ENCODE measurements around the gene HELZ2. TPM values are rescaled to one million over a fixed set of nuclear protein-coding genes. Genes with fewer than 3 reads are reported as not detected.

Gene HELZ2
- total and polyA plus RNA-seq, 10 of the 15 experiments (the other 5 are each of a cell fraction or from before 2014, with no cell fraction given): 0.05 to 33.3 (median 6.2) TPM

GRCh38 chr20:63525185-63525584, 48.9 kb downstream of the HELZ2 start:
- POLR2A ChIA-PET: interaction anchor here (1.3 kb wide), 1 partner anchor 12 kb away, joined by 3 read pairs; the partner anchor contains the start of gene PTK6
- intact Hi-C loops (cut with micrococcal nuclease; ENCODE audit: unreplicated experiment): no loop called here
- Histone ChIP-seq H4K20me1 (ENCODE audit: control insufficient read depth, insufficient read depth) (no peaks in the 10 kb centered on the region), H3K79me2 (ENCODE audit: control insufficient read depth, insufficient read depth, low read length) (peaks cover 8% of the 10 kb centered on the region), H3K27ac (ENCODE audit: control insufficient read depth, insufficient read depth) (no peak overlapping the region), H3K9ac (ENCODE audit: control insufficient read depth, insufficient read depth, low read length) (no peak overlapping the region), H3K4me2 (ENCODE audit: control insufficient read depth, insufficient read depth) (no peak overlapping the region), H3K9me3 (replicated peaks; ENCODE audit: control insufficient read depth, insufficient read depth, low read length) (peaks cover 4% of the 10 kb centered on the region; the same call in 2 of the 3 replicates), H3K36me3 (ENCODE audit: control insufficient read depth in 2 of 2, insufficient read depth in 2 of 2, low read length in 1 of 2) (peaks cover 0 to 2% of the 10 kb centered on the region in 2 experiments; a peak in 1 of 4 replicates), H2AFZ (ENCODE audit: control insufficient read depth, low read depth, low read length) (no peak overlapping the region), H3K27me3 (replicated peaks in 1 of 2; ENCODE audit: control insufficient read depth in 2 of 2, insufficient read depth in 2 of 2, low read length in 1 of 2) (no peaks in the 10 kb centered on the region; a peak in 1 of 4 replicates), H3K4me1 (ENCODE audit: control insufficient read depth, insufficient read depth, low read length) (peaks cover 14% of the 10 kb centered on the region), H3K4me3 (no peak overlapping the region)
- WGBS (ENCODE audit: insufficient coverage, insufficient replicate concordance, low lambda C conversion rate, missing lambda C conversion rate): 37% methylated on average over 3 of the region's 3 CpGs
- in situ Hi-C loops (cut with MboI): no loop called here
- SMC1A ChIA-PET (ENCODE audit: uncharacterized antibody, unreplicated experiment): no interaction called here
- CTCF ChIA-PET: no interaction called here
- no peak for ATAC-seq
- BruUV-seq (replicated peaks): no TSS peak
- RAD21 ChIA-PET (ENCODE audit: unreplicated experiment): no interaction called here
- FAIRE-seq: no peak
- DNase-seq (ENCODE audit: low read depth, low spot score): no peak
- TF ChIP-seq CEBPB (IDR thresholded peaks at IDR 0.05; ENCODE audit: borderline replicate concordance in 1 of 2, low read depth in 2 of 2, low read length in 2 of 2): no peak

Other genes starting within 250 kb of the HELZ2 start
Only the 7 nearest of the 15 such genes appear.
- not detected in 2 replicates for gene EEF1A2, start 75.2 kb downstream of the HELZ2 start, total RNA-seq (2014; rRNA removed)
- not detected in 2 replicates for gene EEF1A2, start 75.2 kb downstream of the HELZ2 start, total RNA-seq (2014; rRNA removed; fragmentation: Illumina TruSeq; extraction: Trizol)
- gene EEF1A2, start 75.2 kb downstream of the HELZ2 start, total RNA-seq (2021): 0.56 and 0.74 TPM in 2 replicates
- not detected in 2 replicates for gene EEF1A2, start 75.2 kb downstream of the HELZ2 start, polyA plus RNA-seq (2011; rRNA removed)
- not detected in 2 replicates for gene EEF1A2, start 75.2 kb downstream of the HELZ2 start, polyA plus RNA-seq (2014; fragmentation: Illumina TruSeq; extraction: Trizol)
- not detected for gene EEF1A2, start 75.2 kb downstream of the HELZ2 start, polyA plus RNA-seq (2014; fragmentation: Nextera tagmentation; extraction: Ambion mirVana)
- not detected in 2 replicates for gene EEF1A2, start 75.2 kb downstream of the HELZ2 start, polyA plus RNA-seq (2014; rRNA removed)
- gene EEF1A2, start 75.2 kb downstream of the HELZ2 start, polyA plus RNA-seq (2016; fragmentation: Nextera tagmentation; extraction: Ambion mirVana): not detected
- gene PPDPF, start 53.5 kb downstream of the HELZ2 start, total RNA-seq (2014; rRNA removed): 36.8 and 47.6 TPM in 2 replicates
- gene PPDPF, start 53.5 kb downstream of the HELZ2 start, total RNA-seq (2014; rRNA removed; fragmentation: Illumina TruSeq; extraction: Trizol): 3.2 and 5.1 TPM in 2 replicates
- 154 TPM in 2 replicates for gene PPDPF, start 53.5 kb downstream of the HELZ2 start, total RNA-seq (2021)
- gene PPDPF, start 53.5 kb downstream of the HELZ2 start, polyA plus RNA-seq (2011; rRNA removed): 0.72 and 1.5 TPM in 2 replicates
- gene PPDPF, start 53.5 kb downstream of the HELZ2 start, polyA plus RNA-seq (2014; fragmentation: Illumina TruSeq; extraction: Trizol): 5.2 TPM in 1 of 2 replicates, not detected in the other
- gene PPDPF, start 53.5 kb downstream of the HELZ2 start, polyA plus RNA-seq (2014; fragmentation: Nextera tagmentation; extraction: Ambion mirVana): 1 to 10 TPM in 1 of 2 experiments, under 1 TPM in 1; 0.32 to 2.8 TPM
- 77.6 and 87.7 TPM in 2 replicates for gene PPDPF, start 53.5 kb downstream of the HELZ2 start, polyA plus RNA-seq (2014; rRNA removed)
- gene PPDPF, start 53.5 kb downstream of the HELZ2 start, polyA plus RNA-seq (2016; fragmentation: Nextera tagmentation; extraction: Ambion mirVana): 10 to 100 TPM; 40.3 to 42.9 TPM
- not detected in 2 replicates for gene PTK6, start 36.9 kb downstream of the HELZ2 start, total RNA-seq (2014; rRNA removed)
- 0.09 TPM in 1 of 2 replicates, not detected in the other for gene PTK6, start 36.9 kb downstream of the HELZ2 start, total RNA-seq (2014; rRNA removed; fragmentation: Illumina TruSeq; extraction: Trizol)
- gene PTK6, start 36.9 kb downstream of the HELZ2 start, total RNA-seq (2021): 0.21 and 0.24 TPM in 2 replicates
- 0.20 and 0.32 TPM in 2 replicates for gene PTK6, start 36.9 kb downstream of the HELZ2 start, polyA plus RNA-seq (2011; rRNA removed)
- 0.04 TPM in 1 of 2 replicates, not detected in the other for gene PTK6, start 36.9 kb downstream of the HELZ2 start, polyA plus RNA-seq (2014; fragmentation: Illumina TruSeq; extraction: Trizol)
- under 1 TPM in 1 of 2 experiments, not detected in 1; 0.02 TPM for gene PTK6, start 36.9 kb downstream of the HELZ2 start, polyA plus RNA-seq (2014; fragmentation: Nextera tagmentation; extraction: Ambion mirVana)
- gene PTK6, start 36.9 kb downstream of the HELZ2 start, polyA plus RNA-seq (2014; rRNA removed): 0.14 and 0.28 TPM in 2 replicates
- gene PTK6, start 36.9 kb downstream of the HELZ2 start, polyA plus RNA-seq (2016; fragmentation: Nextera tagmentation; extraction: Ambion mirVana): under 1 TPM in 1 of 2 experiments, not detected in 1; 0.08 TPM
- gene SRMS, start 26.5 kb downstream of the HELZ2 start, total RNA-seq (2014; rRNA removed): not detected in 2 replicates
- gene SRMS, start 26.5 kb downstream of the HELZ2 start, total RNA-seq (2014; rRNA removed; fragmentation: Illumina TruSeq; extraction: Trizol): not detected in 2 replicates
- not detected in 2 replicates for gene SRMS, start 26.5 kb downstream of the HELZ2 start, total RNA-seq (2021)
- gene SRMS, start 26.5 kb downstream of the HELZ2 start, polyA plus RNA-seq (2011; rRNA removed): 0.07 TPM in 1 of 2 replicates, not detected in the other
- gene SRMS, start 26.5 kb downstream of the HELZ2 start, polyA plus RNA-seq (2014; fragmentation: Illumina TruSeq; extraction: Trizol): not detected in 2 replicates
- gene SRMS, start 26.5 kb downstream of the HELZ2 start, polyA plus RNA-seq (2014; fragmentation: Nextera tagmentation; extraction: Ambion mirVana): not detected
- gene SRMS, start 26.5 kb downstream of the HELZ2 start, polyA plus RNA-seq (2014; rRNA removed): 0.14 TPM in 1 of 2 replicates, not detected in the other
- gene SRMS, start 26.5 kb downstream of the HELZ2 start, polyA plus RNA-seq (2016; fragmentation: Nextera tagmentation; extraction: Ambion mirVana): not detected
- gene FNDC11, start 20.1 kb downstream of the HELZ2 start, total RNA-seq (2014; rRNA removed): 0.40 and 0.54 TPM in 2 replicates
- gene FNDC11, start 20.1 kb downstream of the HELZ2 start, total RNA-seq (2014; rRNA removed; fragmentation: Illumina TruSeq; extraction: Trizol): 0.09 TPM in 1 of 2 replicates, not detected in the other
- gene FNDC11, start 20.1 kb downstream of the HELZ2 start, total RNA-seq (2021): 0.72 and 0.77 TPM in 2 replicates
- 0.26 and 0.31 TPM in 2 replicates for gene FNDC11, start 20.1 kb downstream of the HELZ2 start, polyA plus RNA-seq (2011; rRNA removed)
- 0.09 TPM in 1 of 2 replicates, not detected in the other for gene FNDC11, start 20.1 kb downstream of the HELZ2 start, polyA plus RNA-seq (2014; fragmentation: Illumina TruSeq; extraction: Trizol)
- not detected for gene FNDC11, start 20.1 kb downstream of the HELZ2 start, polyA plus RNA-seq (2014; fragmentation: Nextera tagmentation; extraction: Ambion mirVana)
- 0.37 and 1.0 TPM in 2 replicates for gene FNDC11, start 20.1 kb downstream of the HELZ2 start, polyA plus RNA-seq (2014; rRNA removed)
- gene FNDC11, start 20.1 kb downstream of the HELZ2 start, polyA plus RNA-seq (2016; fragmentation: Nextera tagmentation; extraction: Ambion mirVana): under 1 TPM; 0.24 to 0.37 TPM
- 14.8 and 15.1 TPM in 2 replicates for gene GMEB2, start 52.9 kb upstream of the HELZ2 start, total RNA-seq (2014; rRNA removed)
- 4.9 and 5.2 TPM in 2 replicates for gene GMEB2, start 52.9 kb upstream of the HELZ2 start, total RNA-seq (2014; rRNA removed; fragmentation: Illumina TruSeq; extraction: Trizol)
- gene GMEB2, start 52.9 kb upstream of the HELZ2 start, total RNA-seq (2021): 13.3 and 14.8 TPM in 2 replicates
- 6.9 and 10.8 TPM in 2 replicates for gene GMEB2, start 52.9 kb upstream of the HELZ2 start, polyA plus RNA-seq (2011; rRNA removed)
- gene GMEB2, start 52.9 kb upstream of the HELZ2 start, polyA plus RNA-seq (2014; fragmentation: Illumina TruSeq; extraction: Trizol): 3.1 and 5.4 TPM in 2 replicates
- under 1 TPM; 0.08 to 0.27 TPM for gene GMEB2, start 52.9 kb upstream of the HELZ2 start, polyA plus RNA-seq (2014; fragmentation: Nextera tagmentation; extraction: Ambion mirVana)
- 12.7 and 14.2 TPM in 2 replicates for gene GMEB2, start 52.9 kb upstream of the HELZ2 start, polyA plus RNA-seq (2014; rRNA removed)
- gene GMEB2, start 52.9 kb upstream of the HELZ2 start, polyA plus RNA-seq (2016; fragmentation: Nextera tagmentation; extraction: Ambion mirVana): 1 to 10 TPM; 3.4 to 8.3 TPM
- 2.1 and 3.6 TPM in 2 replicates for gene STMN3, start 79.2 kb upstream of the HELZ2 start, total RNA-seq (2014; rRNA removed)
- 0.64 and 0.81 TPM in 2 replicates for gene STMN3, start 79.2 kb upstream of the HELZ2 start, total RNA-seq (2014; rRNA removed; fragmentation: Illumina TruSeq; extraction: Trizol)
- 2.1 and 2.5 TPM in 2 replicates for gene STMN3, start 79.2 kb upstream of the HELZ2 start, total RNA-seq (2021)
- gene STMN3, start 79.2 kb upstream of the HELZ2 start, polyA plus RNA-seq (2011; rRNA removed): 0.97 and 1.4 TPM in 2 replicates
- 0.08 and 0.22 TPM in 2 replicates for gene STMN3, start 79.2 kb upstream of the HELZ2 start, polyA plus RNA-seq (2014; fragmentation: Illumina TruSeq; extraction: Trizol)
- gene STMN3, start 79.2 kb upstream of the HELZ2 start, polyA plus RNA-seq (2014; fragmentation: Nextera tagmentation; extraction: Ambion mirVana): under 1 TPM in 1 of 2 experiments, not detected in 1; 0.09 TPM
- gene STMN3, start 79.2 kb upstream of the HELZ2 start, polyA plus RNA-seq (2014; rRNA removed): 2.3 and 2.5 TPM in 2 replicates
- gene STMN3, start 79.2 kb upstream of the HELZ2 start, polyA plus RNA-seq (2016; fragmentation: Nextera tagmentation; extraction: Ambion mirVana): 1 to 10 TPM; 1.0 to 1.5 TPM

Data from GM12878 (cell line).